Subcutaneous adipose tissue (tissue), 4 donors: ENCODE data around the gene OMP. TPM values are rescaled to one million over a fixed set of nuclear protein-coding genes. Genes with fewer than 3 reads are reported as not detected.

ENCODE experiments used
- CTCF ChIP-seq: fragments of 450-650 bp; IDR thresholded peaks from one replicate; pipeline ENCODE4 v1.5.1; 2016; ENCODE audit warnings: low read depth, mild to moderate bottlenecking, control low read depth, antibody characterized with exemption, moderate library complexity
- total RNA-seq, 4 donors: library from RNA; depleted of rRNA; stranded (reverse); fragments of >200 nt; gene quantifications; one replicate each; pipeline ENCODE4 v1.1.0, GENCODE V29; 2016

The OMP gene
- total RNA-seq, 4 donors from 2014 or later: not detected

- no peak for TF ChIP-seq CTCF
Measured at GRCh38 chr11:77144857-77145428, 42.3 kb downstream of the OMP start.

- TF ChIP-seq CTCF: no peak
Measured at GRCh38 chr11:77146261-77147035, 43.8 kb downstream of the OMP start.

- TF ChIP-seq CTCF: no peak
Measured at GRCh38 chr11:77147036-77147315, 44.3 kb downstream of the OMP start.

GRCh38 chr11:77147668-77148321, 45.2 kb downstream of the OMP start:
- TF ChIP-seq CTCF: no peak

- TF ChIP-seq CTCF: no peak
Measured at GRCh38 chr11:77148963-77149715, 46.5 kb downstream of the OMP start.

- TF ChIP-seq CTCF: no peak
Measured at GRCh38 chr11:77149716-77150392, 47.2 kb downstream of the OMP start.
